Neural cell (in vitro differentiated cells): ENCODE results near the gene RNF169. TPM values are rescaled to one million over a fixed set of nuclear protein-coding genes. Genes with fewer than 3 reads are reported as not detected.

Experiments used
- H2AFZ ChIP-seq: fragments of 200-600, 300-800 bp; sonication (generic), shearing (Covaris generic); 2 replicates; pipeline ENCODE4 v1.6.0; 2014; ENCODE audit warnings: low read depth, mild to moderate bottlenecking, antibody characterized with exemption, low read length, moderate library complexity
- H3F3A ChIP-seq: fragments of 200-600 bp; shearing (Covaris generic); 2 replicates; pipeline ENCODE4 v1.6.1; 2016; ENCODE audit warnings: mild to moderate bottlenecking, moderate library complexity, mixed read lengths, antibody characterized with exemption, low read length; ENCODE audit not compliant: insufficient read depth, poor library complexity, severe bottlenecking
- H3K27ac ChIP-seq: fragments of 200-600, 300-800 bp; sonication (generic), shearing (Covaris generic); 2 replicates; pipeline ENCODE4 v1.5.1; 2014; ENCODE audit warnings: mild to moderate bottlenecking, low read length, moderate library complexity
- H3K27me3 ChIP-seq: fragments of 300-800, 200-600 bp; sonication (generic), shearing (Covaris generic); 2 replicates; pipeline ENCODE4 v1.6.0; 2014; ENCODE audit warnings: mild to moderate bottlenecking, low read depth, low read length, moderate library complexity; ENCODE audit not compliant: insufficient read depth
- H3K36me3 ChIP-seq: fragments of 300-800, 200-600 bp; sonication (generic), shearing (Covaris generic); 2 replicates; pipeline ENCODE4 v1.5.1; 2014; ENCODE audit warnings: mild to moderate bottlenecking, antibody characterized with exemption, low read length, moderate library complexity; ENCODE audit not compliant: insufficient read depth
- H3K4me2 ChIP-seq: fragments of 300-800, 200-600 bp; sonication (generic), shearing (Covaris generic); 2 replicates; pipeline ENCODE4 v1.6.0; 2014; ENCODE audit warnings: mild to moderate bottlenecking, low read length
- H3K4me3 ChIP-seq: fragments of 300-800, 200-600 bp; sonication (generic), shearing (Covaris generic); 2 replicates; pipeline ENCODE4 v1.5.1; 2014; ENCODE audit warnings: mild to moderate bottlenecking, low read length, moderate library complexity
- H3K79me2 ChIP-seq: fragments of 200-600 bp; shearing (Covaris generic); replicated peaks from 2 replicates; pipeline ENCODE4 v1.6.0; 2014; ENCODE audit warnings: mild to moderate bottlenecking, low read length, moderate library complexity; ENCODE audit not compliant: insufficient read depth
- H3K9ac ChIP-seq: fragments of 300-800, 200-600 bp; sonication (generic), shearing (Covaris generic); 2 replicates; pipeline ENCODE4 v1.6.1; 2016; ENCODE audit warnings: mild to moderate bottlenecking, low read length, mixed read lengths
- H3K9me2 ChIP-seq: fragments of 200-600 bp; shearing (Covaris generic); 2 replicates; pipeline ENCODE4 v1.6.1; 2016; ENCODE audit warnings: mild to moderate bottlenecking, low read length, mixed read lengths; ENCODE audit not compliant: insufficient read depth
- H3K9me3 ChIP-seq: fragments of 200-600, 300-800 bp; sonication (generic), shearing (Covaris generic); 2 replicates; pipeline ENCODE4 v1.6.1; 2016; ENCODE audit warnings: mild to moderate bottlenecking, mixed run types, low read length, moderate library complexity, mixed read lengths
- H4K20me1 ChIP-seq: fragments of 200-600 bp; shearing (Covaris generic); 2 replicates; pipeline ENCODE4 v1.6.1; 2016; ENCODE audit warnings: mild to moderate bottlenecking, mixed run types; ENCODE audit not compliant: insufficient read depth
- EP300 ChIP-seq: fragments of 450-650 bp; conservative IDR thresholded peaks from 2 replicates; pipeline ENCODE4 v1.6.1; 2014; ENCODE audit warnings: antibody characterized with exemption, mild to moderate bottlenecking, moderate library complexity; ENCODE audit not compliant: poor library complexity, severe bottlenecking
- EZH2 ChIP-seq: fragments of 200-600, 300-800 bp; shearing (Covaris generic), sonication (generic); IDR thresholded peaks from 2 replicates; pipeline ENCODE4 v1.6.1; 2014; ENCODE audit warnings: antibody characterized with exemption, low read length, borderline replicate concordance, mild to moderate bottlenecking; ENCODE audit not compliant: insufficient read depth, poor library complexity, severe bottlenecking
- MXI1 ChIP-seq: fragments of 450-650 bp; conservative IDR thresholded peaks from 2 replicates; pipeline ENCODE4 v1.6.1; 2014; ENCODE audit warnings: antibody characterized with exemption, mild to moderate bottlenecking; ENCODE audit not compliant: poor library complexity, severe bottlenecking
- POLR2AphosphoS5 ChIP-seq: IDR thresholded peaks from 2 replicates; pipeline ENCODE4 v1.6.1; 2012
- RAD21 ChIP-seq: fragments of 450-650 bp; conservative IDR thresholded peaks from 2 replicates; pipeline ENCODE4 v1.6.1; 2014; ENCODE audit warnings: antibody characterized with exemption, mild to moderate bottlenecking, moderate library complexity
- SMC3 ChIP-seq: fragments of 450-650 bp; conservative IDR thresholded peaks from 2 replicates; pipeline ENCODE4 v1.6.1; 2014; ENCODE audit warnings: antibody characterized with exemption, mild to moderate bottlenecking, moderate library complexity; ENCODE audit not compliant: poor library complexity
- TAF1 ChIP-seq: IDR thresholded peaks from 2 replicates; pipeline ENCODE4 v1.6.1; 2012; ENCODE audit warnings: low read depth
- polyA plus RNA-seq: library from polyadenylated mRNA; depleted of rRNA; stranded (reverse); fragments of >200 nt; gene quantifications from 2 replicates; pipeline ENCODE4 v1.2.3, GENCODE V29; 2014
- TF ChIP-seq, protein P1 (sequence below): fragments of 450-650 bp; IDR thresholded peaks from 2 replicates; pipeline ENCODE4 v1.5.1; 2014; ENCODE audit warnings: antibody characterized with exemption, mild to moderate bottlenecking, moderate library complexity; ENCODE audit not compliant: poor library complexity, severe bottlenecking
- TF ChIP-seq, protein P2 (sequence below): IDR thresholded peaks from 2 replicates; pipeline ENCODE4 v1.6.1; 2012; ENCODE audit warnings: borderline replicate concordance

RNF169 gene
- polyA plus RNA-seq, 1 donor from 2014 or later: 10.6 TPM

DNA sequence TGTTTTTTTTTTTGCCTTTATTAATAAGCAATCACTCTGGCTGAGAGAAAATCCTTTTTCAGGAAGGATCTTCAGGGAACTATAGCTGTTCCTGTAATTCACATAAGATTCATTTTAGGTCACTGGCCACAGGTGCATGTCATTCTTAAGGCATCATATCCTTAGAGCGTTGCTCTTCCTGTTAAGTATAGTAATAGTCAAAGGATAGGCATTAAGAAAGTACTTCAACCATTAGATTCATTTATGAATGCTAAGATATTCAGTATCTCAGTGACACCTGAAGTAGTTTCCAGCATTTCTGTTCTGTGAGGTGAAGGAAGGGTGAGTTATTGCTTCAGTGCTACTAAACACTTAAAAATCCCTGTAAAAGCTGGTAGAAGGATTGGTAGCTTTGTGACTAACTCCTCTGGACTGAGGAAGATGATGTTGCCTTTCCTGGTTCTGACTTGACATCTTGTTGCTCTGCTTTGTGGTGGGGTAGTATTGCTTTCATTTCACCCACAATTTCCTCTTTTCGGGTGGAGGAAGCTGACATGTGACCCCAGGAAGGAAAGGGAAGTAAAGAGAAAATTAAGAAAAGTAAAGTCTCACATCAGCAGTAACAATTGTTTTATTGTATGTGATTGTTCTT, 34.7 kb downstream of the RNF169 start:
- TF ChIP-seq, protein P1, sequence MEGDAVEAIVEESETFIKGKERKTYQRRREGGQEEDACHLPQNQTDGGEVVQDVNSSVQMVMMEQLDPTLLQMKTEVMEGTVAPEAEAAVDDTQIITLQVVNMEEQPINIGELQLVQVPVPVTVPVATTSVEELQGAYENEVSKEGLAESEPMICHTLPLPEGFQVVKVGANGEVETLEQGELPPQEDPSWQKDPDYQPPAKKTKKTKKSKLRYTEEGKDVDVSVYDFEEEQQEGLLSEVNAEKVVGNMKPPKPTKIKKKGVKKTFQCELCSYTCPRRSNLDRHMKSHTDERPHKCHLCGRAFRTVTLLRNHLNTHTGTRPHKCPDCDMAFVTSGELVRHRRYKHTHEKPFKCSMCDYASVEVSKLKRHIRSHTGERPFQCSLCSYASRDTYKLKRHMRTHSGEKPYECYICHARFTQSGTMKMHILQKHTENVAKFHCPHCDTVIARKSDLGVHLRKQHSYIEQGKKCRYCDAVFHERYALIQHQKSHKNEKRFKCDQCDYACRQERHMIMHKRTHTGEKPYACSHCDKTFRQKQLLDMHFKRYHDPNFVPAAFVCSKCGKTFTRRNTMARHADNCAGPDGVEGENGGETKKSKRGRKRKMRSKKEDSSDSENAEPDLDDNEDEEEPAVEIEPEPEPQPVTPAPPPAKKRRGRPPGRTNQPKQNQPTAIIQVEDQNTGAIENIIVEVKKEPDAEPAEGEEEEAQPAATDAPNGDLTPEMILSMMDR: no peak
- TF ChIP-seq EZH2 (no peak), TAF1 (no peak), MXI1 (no peak), EP300 (no peak), SMC3 (no peak), POLR2AphosphoS5 (no peak), RAD21 (no peak)
- TF ChIP-seq, protein P2, sequence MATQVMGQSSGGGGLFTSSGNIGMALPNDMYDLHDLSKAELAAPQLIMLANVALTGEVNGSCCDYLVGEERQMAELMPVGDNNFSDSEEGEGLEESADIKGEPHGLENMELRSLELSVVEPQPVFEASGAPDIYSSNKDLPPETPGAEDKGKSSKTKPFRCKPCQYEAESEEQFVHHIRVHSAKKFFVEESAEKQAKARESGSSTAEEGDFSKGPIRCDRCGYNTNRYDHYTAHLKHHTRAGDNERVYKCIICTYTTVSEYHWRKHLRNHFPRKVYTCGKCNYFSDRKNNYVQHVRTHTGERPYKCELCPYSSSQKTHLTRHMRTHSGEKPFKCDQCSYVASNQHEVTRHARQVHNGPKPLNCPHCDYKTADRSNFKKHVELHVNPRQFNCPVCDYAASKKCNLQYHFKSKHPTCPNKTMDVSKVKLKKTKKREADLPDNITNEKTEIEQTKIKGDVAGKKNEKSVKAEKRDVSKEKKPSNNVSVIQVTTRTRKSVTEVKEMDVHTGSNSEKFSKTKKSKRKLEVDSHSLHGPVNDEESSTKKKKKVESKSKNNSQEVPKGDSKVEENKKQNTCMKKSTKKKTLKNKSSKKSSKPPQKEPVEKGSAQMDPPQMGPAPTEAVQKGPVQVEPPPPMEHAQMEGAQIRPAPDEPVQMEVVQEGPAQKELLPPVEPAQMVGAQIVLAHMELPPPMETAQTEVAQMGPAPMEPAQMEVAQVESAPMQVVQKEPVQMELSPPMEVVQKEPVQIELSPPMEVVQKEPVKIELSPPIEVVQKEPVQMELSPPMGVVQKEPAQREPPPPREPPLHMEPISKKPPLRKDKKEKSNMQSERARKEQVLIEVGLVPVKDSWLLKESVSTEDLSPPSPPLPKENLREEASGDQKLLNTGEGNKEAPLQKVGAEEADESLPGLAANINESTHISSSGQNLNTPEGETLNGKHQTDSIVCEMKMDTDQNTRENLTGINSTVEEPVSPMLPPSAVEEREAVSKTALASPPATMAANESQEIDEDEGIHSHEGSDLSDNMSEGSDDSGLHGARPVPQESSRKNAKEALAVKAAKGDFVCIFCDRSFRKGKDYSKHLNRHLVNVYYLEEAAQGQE: no peak
- H3K4me2 ChIP-seq: no peak overlapping the region
- H2AFZ ChIP-seq: no peak overlapping the region
- H3K9me3 ChIP-seq: no peaks in the 10 kb centered on the region
- no peaks in the 10 kb centered on the region for H3K36me3 ChIP-seq
- no peak overlapping the region for H3K4me3 ChIP-seq
- peaks cover 20% of the 10 kb centered on the region for H3K79me2 ChIP-seq
- H3K9ac ChIP-seq: no peak overlapping the region
- no peaks in the 10 kb centered on the region for H3F3A ChIP-seq
- no peak overlapping the region for H3K27ac ChIP-seq
- H3K9me2 ChIP-seq: no peaks in the 10 kb centered on the region
- no peaks in the 10 kb centered on the region for H4K20me1 ChIP-seq
- no peaks in the 10 kb centered on the region for H3K27me3 ChIP-seq

DNA sequence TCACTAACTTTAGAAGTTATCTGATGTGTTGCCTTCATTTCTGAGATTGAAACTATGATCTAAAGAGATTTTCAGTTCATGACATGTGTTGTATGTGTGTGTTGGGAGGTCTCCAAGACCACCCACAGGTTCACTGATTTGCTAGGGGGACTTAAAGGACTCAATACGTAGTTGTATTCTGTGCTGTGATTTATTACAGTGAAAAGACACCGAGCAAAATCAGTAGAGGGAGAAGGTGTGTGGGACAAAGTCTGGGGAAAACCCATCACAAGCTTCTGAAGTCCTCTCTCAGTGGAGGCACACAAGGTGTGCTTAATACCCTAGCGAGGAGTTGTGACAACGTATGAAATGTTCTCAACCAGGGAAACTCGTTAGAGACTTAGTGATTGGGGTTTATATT, 35.6 kb downstream of the RNF169 start:
- Histone ChIP-seq H3K4me2 (no peak overlapping the region), H4K20me1 (no peaks in the 10 kb centered on the region), H3K79me2 (peaks cover 19% of the 10 kb centered on the region)

More for the DNA sequence above, 35.6 kb downstream of the RNF169 start:
- no peak overlapping the region for H3K27ac ChIP-seq
- H3K36me3 ChIP-seq: no peaks in the 10 kb centered on the region
- H2AFZ ChIP-seq: no peak overlapping the region
- H3K4me3 ChIP-seq: no peak overlapping the region
- TF ChIP-seq EZH2 (no peak), TAF1 (no peak), EP300 (no peak), RAD21 (no peak), MXI1 (no peak), SMC3 (no peak)
- TF ChIP-seq, protein P2: no peak
- no peaks in the 10 kb centered on the region for H3K27me3 ChIP-seq
- no peaks in the 10 kb centered on the region for H3F3A ChIP-seq
- H3K9ac ChIP-seq: no peak overlapping the region
- H3K9me3 ChIP-seq: no peaks in the 10 kb centered on the region
- no peaks in the 10 kb centered on the region for H3K9me2 ChIP-seq
